HS-5 (cell line): ENCODE measurements around the gene CCT6A.
"Not testable (repeated sequence)": the region's sequence is repeated elsewhere in the genome, so short reads cannot be mapped to it uniquely, and the experiment has no call there.

Source experiments
- DNase-seq: peaks from one replicate; pipeline ENCODE4 v3.0.0-alpha.2; 2012; ENCODE audit warnings: low read depth

The CCT6A gene

GRCh38 chr7:56051339-56052191 is at the start of gene CCT6A, which contains the start of gene PSPH:
Gene CCT6A, plus strand, starts transcription at chr7:56051765. Its CDS starts 84 bp downstream, at chr7:56051849.
Gene PSPH, minus strand, starts transcription at chr7:56051444. Its CDS starts 30,232 bp downstream, at chr7:56021212.
- peak; percentile 89 for DNase-seq

DNA sequence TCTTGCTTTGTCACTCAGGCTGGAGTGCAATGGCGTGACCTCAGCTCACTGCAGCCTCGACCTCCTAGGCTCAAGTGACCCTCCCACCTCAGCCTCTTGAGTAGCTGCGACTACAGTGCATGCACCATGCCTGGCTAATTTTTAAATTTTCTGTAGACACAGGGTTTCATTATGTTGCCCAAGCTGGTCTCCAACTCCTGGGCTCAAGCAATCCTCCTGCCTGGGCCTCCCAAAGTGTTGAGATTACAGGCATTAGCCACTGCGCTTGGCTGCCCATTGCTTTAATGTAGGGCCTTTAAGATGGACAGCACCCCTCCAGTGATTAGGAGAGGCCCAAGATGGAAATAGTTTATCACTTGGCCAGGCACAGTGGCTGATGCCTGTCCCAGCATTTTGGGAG is 47.8 kb upstream of the CCT6A start:
- DNase-seq, result no peak

DNA sequence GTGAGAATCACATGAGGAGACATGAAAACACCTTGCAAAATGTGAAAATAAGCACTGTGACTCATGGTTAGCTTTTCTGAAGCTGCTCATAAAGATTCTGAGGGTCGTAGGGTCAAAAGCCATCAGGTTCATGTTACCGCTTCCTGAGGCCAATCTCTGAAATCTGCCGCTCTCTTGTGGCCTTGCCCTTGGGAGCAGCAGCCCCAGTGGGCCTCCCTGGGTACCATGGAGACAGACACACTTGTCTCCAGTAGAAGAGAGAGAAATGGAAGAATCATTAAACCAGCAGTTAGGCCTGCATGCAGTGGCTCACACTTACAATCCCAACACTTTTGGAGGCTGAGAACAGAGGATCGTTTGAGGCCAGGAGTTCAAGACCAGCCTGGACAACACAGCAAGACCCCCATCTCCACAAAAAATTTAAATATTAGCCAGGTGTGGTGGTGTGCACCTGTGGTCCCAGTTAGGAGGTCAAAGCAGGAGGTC is 44.4 kb upstream of the CCT6A start:
- DNase-seq, result no peak

- DNase-seq, result no peak
Observed at GRCh38 chr7:56007891-56008290, 43.7 kb upstream of the CCT6A start.

DNA sequence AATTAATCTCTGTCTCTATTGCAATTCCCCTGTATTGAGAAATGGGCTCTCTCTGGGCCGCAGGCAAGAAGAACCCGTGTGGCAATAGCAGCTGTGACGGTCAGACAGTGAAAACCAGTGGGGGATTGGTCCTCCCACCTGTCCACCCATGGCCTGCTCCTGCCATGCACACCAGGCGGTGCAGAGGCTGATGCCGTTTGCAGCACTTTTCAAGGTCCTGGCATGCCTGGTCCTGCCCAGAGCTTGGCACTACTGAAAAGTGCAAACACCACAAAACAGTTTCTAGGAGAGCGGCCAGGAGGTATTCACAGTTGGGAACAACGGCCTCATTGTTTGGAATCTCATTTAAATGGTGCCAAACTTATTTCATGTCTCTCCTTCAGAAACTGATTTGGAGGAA is 41.9 kb upstream of the CCT6A start:
- no peak for DNase-seq

DNA sequence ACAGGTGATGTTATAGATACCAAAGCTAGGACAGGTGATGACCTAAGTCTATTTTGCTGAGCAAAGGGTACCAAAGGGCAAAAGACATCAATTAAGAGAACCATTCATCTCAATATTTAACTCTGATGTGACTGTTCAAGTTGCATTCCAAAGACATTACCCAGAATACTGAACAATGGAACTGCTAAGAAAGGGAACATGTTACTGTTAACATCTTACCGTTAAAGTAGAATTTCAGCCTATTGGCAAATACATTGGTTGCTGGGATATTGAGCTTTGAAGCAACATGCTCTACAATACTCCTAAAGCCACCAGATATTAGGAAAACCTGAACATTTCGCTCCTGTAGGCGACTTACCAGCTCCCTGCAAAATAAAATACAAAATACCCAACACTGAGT is 34.5 kb upstream of the CCT6A start:
- not testable (repeated sequence) for DNase-seq

DNA sequence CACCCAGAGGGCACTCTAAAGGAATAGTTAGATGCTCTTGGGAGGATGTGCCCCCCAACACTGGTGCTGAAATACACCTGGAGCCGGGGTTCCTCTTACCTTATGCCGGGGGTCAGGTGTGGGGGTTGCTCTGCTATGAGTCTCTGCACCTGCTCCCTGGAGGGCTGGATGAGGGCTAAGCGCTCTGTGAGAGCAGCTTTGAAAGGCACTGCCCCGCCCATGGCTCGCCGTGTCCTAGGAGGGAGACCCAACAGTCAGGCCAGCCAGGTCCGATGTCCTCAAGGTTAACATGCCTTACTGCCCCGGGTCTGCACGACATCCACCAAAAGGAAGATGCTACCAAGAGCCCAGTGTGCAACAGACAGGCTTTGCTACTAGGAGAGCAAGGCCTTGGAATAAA is 32.1 kb upstream of the CCT6A start:
- DNase-seq, result no peak

- no peak for DNase-seq
Observed at GRCh38 chr7:56023500-56023899, 28.1 kb upstream of the CCT6A start.

DNA sequence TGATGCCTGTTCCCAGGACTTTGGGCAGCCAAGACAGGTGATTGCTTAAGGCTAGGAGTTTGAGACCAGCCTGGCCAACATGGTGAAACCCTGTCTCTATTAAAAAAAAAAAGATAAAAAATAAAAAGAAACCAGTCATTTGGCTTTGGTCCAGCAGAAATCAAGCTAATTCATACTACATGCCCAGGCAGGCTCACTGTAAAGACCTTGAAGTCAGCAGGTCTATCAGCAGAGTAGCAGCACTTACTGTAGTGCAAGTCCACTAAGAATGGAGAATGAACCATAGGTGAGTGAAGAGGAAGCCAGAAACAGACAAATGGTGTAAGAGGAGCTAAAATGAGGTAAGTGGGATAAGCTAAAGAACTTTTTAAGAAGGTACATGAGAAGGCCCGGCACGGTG is 25.0 kb upstream of the CCT6A start:
- no peak for DNase-seq

DNA sequence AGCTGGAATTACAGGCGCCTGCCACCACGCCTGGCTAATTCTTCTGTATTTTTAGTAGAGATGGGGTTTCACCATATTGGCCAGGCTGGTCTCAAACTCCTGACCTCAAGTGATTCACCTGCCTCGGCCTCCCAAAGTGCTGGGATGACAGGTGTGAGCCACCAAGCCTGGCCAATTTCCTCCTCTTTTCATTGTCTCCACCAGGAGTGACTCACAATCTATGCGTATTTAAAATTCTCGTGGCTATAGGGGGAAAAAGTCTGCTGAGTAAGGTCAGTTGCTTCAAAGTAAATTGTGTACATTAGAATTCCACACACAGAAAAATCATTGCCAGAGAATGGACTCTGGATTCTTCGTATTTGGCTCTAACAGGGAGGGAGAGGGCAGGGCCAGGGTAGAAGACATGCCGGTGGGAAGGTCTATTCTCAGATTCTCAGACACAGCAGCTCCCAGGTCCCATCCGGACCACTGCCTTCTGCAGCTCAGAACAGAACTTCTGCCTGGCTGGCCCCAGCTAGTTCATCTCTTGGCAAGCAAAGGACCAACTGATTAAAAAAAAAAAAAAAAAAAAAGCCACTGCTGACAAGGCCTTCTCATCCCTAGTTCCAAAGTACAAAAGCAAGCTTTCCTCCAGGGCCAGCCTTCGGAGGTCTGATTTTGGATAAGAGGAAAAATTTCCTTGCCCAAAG is 22.5 kb upstream of the CCT6A start:
- DNase-seq, result peak; percentile 24

DNA sequence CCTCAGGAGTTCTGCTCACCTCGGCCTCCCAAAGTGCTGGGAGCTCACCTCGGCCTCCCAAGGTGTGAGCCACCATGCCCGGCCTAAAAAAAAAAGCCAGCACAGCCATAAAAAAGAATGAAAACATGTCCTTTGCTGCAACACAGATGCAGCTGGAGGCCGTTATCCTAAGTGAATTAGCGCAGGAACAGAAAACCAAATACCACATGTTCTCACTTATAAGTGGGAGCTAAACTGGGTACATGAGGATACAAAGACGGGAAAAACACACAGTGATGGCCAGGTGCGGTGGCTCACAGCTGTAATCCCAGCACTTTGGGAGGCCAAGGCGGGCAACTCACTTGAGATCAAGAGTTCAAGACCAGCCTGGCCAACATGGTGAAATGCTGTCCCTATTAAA is 21.2 kb upstream of the CCT6A start:
- no peak for DNase-seq

GRCh38 chr7:56031556-56031955 is 20.0 kb upstream of the CCT6A start:
- DNase-seq, result not testable (repeated sequence)

GRCh38 chr7:56032578-56032977 is 19.0 kb upstream of the CCT6A start:
- DNase-seq, result not testable (repeated sequence)

GRCh38 chr7:56033671-56034432 is 17.7 kb upstream of the CCT6A start:
- peak; percentile 54 for DNase-seq

GRCh38 chr7:56040730-56041129 is 10.8 kb upstream of the CCT6A start:
- no peak for DNase-seq

DNA sequence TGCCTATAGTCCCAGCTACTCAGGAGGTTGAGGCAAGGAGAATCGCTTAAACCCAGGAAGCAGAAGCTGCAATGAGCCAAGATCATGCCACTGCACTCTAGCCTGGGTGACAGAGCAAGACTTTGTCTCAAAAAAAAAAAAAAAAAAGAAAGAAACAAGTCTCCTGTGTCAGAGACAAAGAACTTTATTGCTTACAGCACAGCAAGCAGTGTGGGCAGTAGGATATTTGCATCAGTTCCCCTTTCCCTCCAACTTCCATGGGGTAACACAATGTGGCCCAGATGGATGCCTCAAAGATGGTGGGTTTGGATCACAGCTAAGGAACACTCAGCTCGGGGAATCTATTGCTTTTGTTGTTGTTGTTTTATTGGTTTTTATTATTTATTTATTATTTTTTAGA is 5.8 kb upstream of the CCT6A start:
- not testable (repeated sequence) for DNase-seq

DNA sequence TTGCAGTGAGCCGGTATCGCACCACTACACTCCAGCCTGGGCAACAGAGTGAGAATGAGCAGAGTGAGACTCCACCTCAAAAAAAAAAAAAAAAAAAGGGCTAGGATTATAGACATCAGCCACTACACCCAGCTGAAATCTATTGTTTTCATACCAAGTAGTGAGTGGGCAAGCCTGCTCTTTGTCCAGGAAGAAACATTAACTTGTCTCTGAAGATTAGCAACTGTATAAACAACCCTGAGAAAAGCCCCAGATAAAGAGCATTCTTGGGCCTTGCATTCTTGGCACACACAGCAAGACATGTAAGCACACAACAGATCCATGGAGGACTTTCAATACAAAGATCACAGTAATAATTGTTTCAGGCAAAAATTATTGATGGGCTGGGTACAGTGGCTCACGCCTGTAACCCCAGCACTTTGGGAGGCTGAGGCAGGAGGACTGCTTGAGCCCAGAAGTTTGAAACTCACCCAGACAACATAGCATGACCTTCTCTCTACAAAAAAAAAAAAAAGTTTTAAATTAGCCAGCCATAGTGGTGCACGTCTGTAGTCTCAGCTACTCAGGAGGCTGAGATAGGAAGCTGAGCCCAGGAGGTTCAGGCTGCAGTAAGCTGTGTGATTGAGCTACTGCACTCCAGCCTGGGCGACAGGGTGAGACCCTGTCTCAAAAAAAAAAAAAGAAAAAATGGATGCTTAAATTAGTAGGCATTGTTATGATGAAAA is 4.7 kb upstream of the CCT6A start:
- DNase-seq, result no peak

- DNase-seq, result not testable (repeated sequence)
Observed at GRCh38 chr7:56047446-56048116, 4.0 kb upstream of the CCT6A start.

DNA sequence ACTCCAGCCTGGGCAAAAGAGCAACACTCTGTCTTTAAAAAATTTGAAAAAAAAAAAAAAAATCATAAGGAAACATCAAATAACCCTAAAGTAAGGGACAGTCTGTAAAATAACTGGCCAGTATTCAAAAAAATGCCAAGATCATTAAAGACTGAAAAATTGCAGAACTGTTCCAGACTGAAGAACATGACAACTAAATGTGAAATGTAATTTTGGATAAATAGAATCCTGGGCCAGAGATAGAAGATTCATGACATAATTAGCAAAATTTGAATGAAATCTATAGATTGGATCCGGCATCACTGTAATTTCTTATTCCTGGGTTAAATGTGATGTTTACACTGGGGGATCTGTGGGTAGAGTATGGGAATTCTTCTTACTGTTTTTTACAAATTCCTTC is 3.3 kb upstream of the CCT6A start:
- no peak for DNase-seq

- DNase-seq, result not testable (repeated sequence)
Observed at GRCh38 chr7:56048763-56049162, 2.8 kb upstream of the CCT6A start.

DNA sequence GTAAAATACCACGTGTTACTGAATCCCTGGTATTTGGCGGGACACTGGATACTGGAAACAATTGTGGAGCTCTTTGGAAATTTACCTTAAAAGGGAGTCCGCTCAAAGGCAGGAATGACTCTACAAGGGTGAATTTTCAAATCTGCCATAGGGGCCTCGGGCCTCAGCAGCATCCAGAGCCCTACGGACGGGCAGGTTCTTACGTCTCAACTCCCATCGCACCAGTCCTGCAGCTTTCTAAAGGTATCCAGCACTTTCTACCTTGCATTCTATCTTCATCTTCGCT is 569 bp upstream of the CCT6A start:
- no peak for DNase-seq
